BLaER1 treated with 17β-estradiol and CSF1 and Interleukin-3, amounts not matched to agents 10 nM and 100 nM (cell line): ENCODE measurements around the gene HTR3A.

Source experiments
- H3K27ac ChIP-seq, 11 experiments: shearing (Covaris generic); formaldehyde crosslinking; 2 replicates each; pipeline ENCODE4 v1.8.1; 2022
- H3K27me3 ChIP-seq, 11 experiments: shearing (Covaris generic); formaldehyde crosslinking; 2 replicates each; pipeline ENCODE4 v1.8.1; 2022
- H3K36me3 ChIP-seq, 11 experiments: shearing (Covaris generic); formaldehyde crosslinking; 2 replicates each; pipeline ENCODE4 v1.8.1; 2022
- H3K4me1 ChIP-seq, 10 experiments: shearing (Covaris generic); formaldehyde crosslinking; 2 replicates each; pipeline ENCODE4 v1.8.1; 2022
- H3K4me2 ChIP-seq, 11 experiments: shearing (Covaris generic); formaldehyde crosslinking; 2 replicates each; pipeline ENCODE4 v1.8.1; 2022
- H3K4me3 ChIP-seq, 10 experiments: shearing (Covaris generic); formaldehyde crosslinking; 2 replicates each; pipeline ENCODE4 v1.8.1; 2022
- H3K9ac ChIP-seq, 11 experiments: shearing (Covaris generic); formaldehyde crosslinking; 2 replicates each; pipeline ENCODE4 v1.8.1; 2022
- H3K9me3 ChIP-seq, 11 experiments: shearing (Covaris generic); formaldehyde crosslinking; replicated peaks in 1 of 11; 2 replicates each; pipeline ENCODE4 v1.8.1; 2022
- H4K20me1 ChIP-seq, 11 experiments: shearing (Covaris generic); formaldehyde crosslinking; 2 replicates each; pipeline ENCODE4 v1.8.1; 2022
- Cebpa-rat ChIP-seq, 11 experiments: shearing (Covaris generic); IDR thresholded peaks; 2 replicates each; pipeline ENCODE4 v1.8.1; 2022

The HTR3A gene

DNA sequence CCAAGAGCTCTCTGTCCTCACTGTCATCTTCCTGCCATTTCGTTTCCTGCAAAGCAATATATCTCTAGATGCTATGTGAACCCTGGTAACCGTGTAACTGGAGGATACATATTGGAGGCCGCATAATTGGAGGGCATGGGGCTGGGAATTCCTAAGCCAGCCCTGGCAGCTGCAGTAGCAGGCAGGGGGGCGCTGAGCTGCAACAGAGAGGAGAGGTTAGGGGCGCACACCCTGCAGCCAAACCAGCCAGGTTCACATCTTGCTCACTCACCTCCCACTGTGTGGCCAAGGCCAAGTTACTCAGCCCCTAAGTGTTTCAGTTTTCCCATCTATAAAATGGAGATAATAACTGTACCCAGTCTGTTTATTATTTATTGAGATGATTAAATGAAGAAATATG is 44.7 kb downstream of the HTR3A start:
- no peaks in the 10 kb centered on the region for H3K36me3 ChIP-seq
- no peak overlapping the region for H3K4me3 ChIP-seq
- H3K4me2 ChIP-seq, result no peak overlapping the region
- H3K9me3 ChIP-seq, result no peaks in the 10 kb centered on the region
- no peak overlapping the region for H3K27ac ChIP-seq
- H3K4me1 ChIP-seq, result no peaks in the 10 kb centered on the region
- H3K9ac ChIP-seq, result no peak overlapping the region
- no peaks in the 10 kb centered on the region for H3K27me3 ChIP-seq
- no peaks in the 10 kb centered on the region for H4K20me1 ChIP-seq
- no peak for TF ChIP-seq Cebpa-rat (IDR thresholded peaks at IDR 0.05)

DNA sequence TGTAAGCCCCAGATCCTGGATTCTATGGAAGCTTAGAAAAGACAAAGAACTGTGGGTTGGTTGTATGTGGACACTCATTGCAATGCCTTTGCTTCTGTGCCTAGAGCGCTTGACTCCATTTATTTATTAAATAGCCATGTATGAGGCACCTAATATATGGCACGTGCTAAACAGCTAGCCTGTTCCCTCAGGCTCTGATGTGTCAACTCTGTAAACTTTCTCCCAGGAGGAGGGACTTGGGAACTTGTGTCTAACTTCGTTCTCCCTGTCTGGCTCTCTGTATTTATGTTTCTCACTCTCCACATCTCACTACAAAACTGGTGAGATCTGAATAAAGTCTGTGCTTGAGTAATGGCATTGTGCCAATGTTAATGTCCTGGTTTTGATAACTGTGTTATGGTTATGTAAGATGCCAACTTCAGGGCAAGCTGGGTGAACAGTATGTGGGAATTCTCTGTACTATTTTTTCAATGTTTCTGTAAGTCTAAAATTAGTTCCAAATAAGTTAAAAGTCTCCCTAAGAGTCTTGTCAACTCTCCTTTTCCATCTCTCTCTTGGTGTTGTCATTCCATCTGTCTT is 50.5 kb downstream of the HTR3A start:
- Histone ChIP-seq H3K27ac (no peak overlapping the region), H3K27me3 (no peaks in the 10 kb centered on the region), H3K9ac (no peak overlapping the region), H3K36me3 (no peaks in the 10 kb centered on the region), H3K4me1 (no peaks in the 10 kb centered on the region), H4K20me1 (0 out of 22 replicates have a peak, but pooled peaks cover 0 to 5% (median 0%) of the 10 kb centered on the region in 11 experiments), H3K9me3 (no peaks in the 10 kb centered on the region), H3K4me3 (no peak overlapping the region), H3K4me2 (no peak overlapping the region)
- no peak for TF ChIP-seq Cebpa-rat (IDR thresholded peaks at IDR 0.05)

DNA sequence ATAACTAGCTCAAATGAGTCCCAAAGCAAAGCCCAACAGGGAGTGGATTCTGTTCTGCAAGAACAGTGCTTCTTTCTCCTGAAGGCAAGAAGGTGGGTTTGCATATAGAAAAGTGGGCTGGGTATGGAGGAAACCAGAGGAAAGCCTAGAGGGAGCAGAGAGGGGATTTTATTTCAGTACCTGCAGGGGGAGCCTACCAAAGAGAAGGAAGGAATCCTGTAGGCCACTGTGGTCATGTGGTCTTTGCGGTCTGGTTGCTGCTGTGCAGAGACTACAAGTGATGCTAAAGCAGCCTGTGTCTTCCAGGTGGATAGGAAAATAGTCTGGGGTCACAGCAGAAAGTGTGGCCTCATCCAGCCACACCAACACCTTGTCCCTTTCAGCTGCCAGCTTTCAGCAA is 51.4 kb downstream of the HTR3A start:
- H3K4me3 ChIP-seq, result no peak overlapping the region
- H4K20me1 ChIP-seq, result 0 out of 22 replicates have a peak, but pooled peaks cover 0 to 5% (median 0%) of the 10 kb centered on the region in 11 experiments
- H3K4me2 ChIP-seq, result no peak overlapping the region
- no peaks in the 10 kb centered on the region for H3K4me1 ChIP-seq
- H3K27me3 ChIP-seq, result no peaks in the 10 kb centered on the region
- H3K36me3 ChIP-seq, result no peaks in the 10 kb centered on the region
- H3K9me3 ChIP-seq, result no peaks in the 10 kb centered on the region
- no peak overlapping the region for H3K27ac ChIP-seq
- no peak overlapping the region for H3K9ac ChIP-seq
- no peak for TF ChIP-seq Cebpa-rat (IDR thresholded peaks at IDR 0.05)

DNA sequence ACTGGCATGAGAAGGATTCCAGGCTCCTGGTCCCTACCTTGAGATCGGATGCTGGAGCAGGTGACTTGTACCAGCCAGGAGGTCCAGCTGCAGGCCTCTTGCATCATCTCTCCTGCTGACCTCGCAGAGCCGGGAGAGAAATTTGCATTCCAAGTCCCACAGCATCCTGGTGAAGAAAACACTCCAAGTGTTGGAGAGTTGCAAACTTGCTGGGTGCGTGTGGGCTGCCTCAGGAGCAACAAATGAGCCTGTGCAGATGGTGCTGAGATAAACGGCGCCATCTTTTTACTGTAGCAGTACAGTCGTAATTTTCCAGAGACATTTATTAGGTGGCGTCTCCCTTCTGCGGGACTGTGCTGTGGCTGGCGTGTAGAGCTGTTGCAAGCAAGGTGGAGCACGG is 52.5 kb downstream of the HTR3A start:
- no peak overlapping the region for H3K4me2 ChIP-seq

DNA sequence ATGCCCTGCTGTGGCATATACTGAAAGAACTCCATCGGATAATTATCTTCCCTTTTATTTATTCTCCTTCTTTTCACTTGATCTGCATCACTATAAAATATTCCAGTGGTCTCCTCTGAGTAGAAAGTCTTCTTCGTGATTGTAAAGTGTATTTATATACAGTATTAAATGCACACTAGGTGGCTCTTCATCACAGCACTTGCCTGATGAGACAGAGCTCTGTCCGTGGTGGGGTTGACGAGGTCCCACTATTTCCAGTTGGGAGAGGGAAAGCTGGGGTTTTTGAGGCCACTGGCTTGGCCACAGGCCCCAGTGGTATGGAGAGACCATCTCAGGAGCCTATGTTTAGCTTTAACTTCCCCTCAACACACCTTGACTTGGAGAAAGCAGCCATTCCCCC is 53.0 kb downstream of the HTR3A start:
- H3K27me3 ChIP-seq, result no peaks in the 10 kb centered on the region
- no peaks in the 10 kb centered on the region for H3K9me3 ChIP-seq
- H3K4me1 ChIP-seq, result no peaks in the 10 kb centered on the region
- TF ChIP-seq Cebpa-rat (IDR thresholded peaks at IDR 0.05), result no peak
- H3K9ac ChIP-seq, result no peak overlapping the region
- H3K4me2 ChIP-seq, result no peak overlapping the region
- H4K20me1 ChIP-seq, result 0 out of 22 replicates have a peak, but pooled peaks cover 0 to 5% (median 0%) of the 10 kb centered on the region in 11 experiments
- H3K36me3 ChIP-seq, result no peaks in the 10 kb centered on the region
- H3K4me3 ChIP-seq, result no peak overlapping the region
- no peak overlapping the region for H3K27ac ChIP-seq

More for the DNA sequence above, 52.5 kb downstream of the HTR3A start:
- Histone ChIP-seq H3K36me3 (no peaks in the 10 kb centered on the region), H3K27me3 (no peaks in the 10 kb centered on the region), H4K20me1 (0 out of 22 replicates have a peak, but pooled peaks cover 0 to 5% (median 0%) of the 10 kb centered on the region in 11 experiments), H3K4me3 (no peak overlapping the region), H3K9ac (no peak overlapping the region), H3K27ac (no peak overlapping the region), H3K9me3 (no peaks in the 10 kb centered on the region), H3K4me1 (no peaks in the 10 kb centered on the region)
- no peak for TF ChIP-seq Cebpa-rat (IDR thresholded peaks at IDR 0.05)

DNA sequence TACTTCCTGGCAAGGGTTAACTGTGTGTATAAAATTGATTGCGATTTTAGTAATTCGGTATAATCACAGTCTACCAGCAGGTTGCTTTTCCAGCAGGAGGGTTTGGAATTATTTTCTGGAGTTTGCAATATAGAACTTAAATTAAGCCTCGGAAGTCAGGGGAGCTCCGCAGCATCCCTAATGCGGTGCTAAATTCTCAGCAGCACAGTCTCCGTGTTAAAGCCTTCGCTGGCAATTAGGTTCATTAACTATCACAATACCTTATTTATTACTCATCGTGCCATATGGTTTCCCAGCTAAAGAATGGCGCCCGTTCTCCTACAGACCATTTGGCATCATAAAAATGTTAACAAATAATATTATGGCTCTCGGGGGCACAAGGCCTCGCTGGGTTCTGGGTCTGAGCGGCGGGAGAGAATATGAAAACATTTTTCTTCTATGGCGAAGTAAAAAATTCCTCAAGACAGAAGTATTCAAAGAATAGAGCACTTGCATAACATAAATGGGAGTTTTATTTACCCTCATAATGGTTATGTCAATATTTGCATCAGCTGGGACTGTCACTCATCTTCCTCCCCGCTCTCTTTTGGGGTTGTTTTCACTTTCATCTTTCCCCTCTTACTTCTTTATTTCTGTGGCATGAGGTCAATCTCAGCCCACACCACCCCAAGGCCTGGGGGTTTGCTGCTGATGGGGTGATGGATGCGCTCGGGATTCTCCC is 56.5 kb downstream of the HTR3A start:
- H3K27me3 ChIP-seq, result no peaks in the 10 kb centered on the region
- no peak overlapping the region for H3K4me2 ChIP-seq
- H3K4me3 ChIP-seq, result no peak overlapping the region
- H4K20me1 ChIP-seq, result peaks cover 0 to 5% (median 0%) of the 10 kb centered on the region in 11 experiments; a peak in 1 of 22 replicates
- no peak overlapping the region for H3K9ac ChIP-seq
- no peaks in the 10 kb centered on the region for H3K36me3 ChIP-seq
- no peaks in the 10 kb centered on the region for H3K4me1 ChIP-seq
- no peaks in the 10 kb centered on the region for H3K9me3 ChIP-seq
- TF ChIP-seq Cebpa-rat (IDR thresholded peaks at IDR 0.05), result no peak
- H3K27ac ChIP-seq, result no peak overlapping the region

DNA sequence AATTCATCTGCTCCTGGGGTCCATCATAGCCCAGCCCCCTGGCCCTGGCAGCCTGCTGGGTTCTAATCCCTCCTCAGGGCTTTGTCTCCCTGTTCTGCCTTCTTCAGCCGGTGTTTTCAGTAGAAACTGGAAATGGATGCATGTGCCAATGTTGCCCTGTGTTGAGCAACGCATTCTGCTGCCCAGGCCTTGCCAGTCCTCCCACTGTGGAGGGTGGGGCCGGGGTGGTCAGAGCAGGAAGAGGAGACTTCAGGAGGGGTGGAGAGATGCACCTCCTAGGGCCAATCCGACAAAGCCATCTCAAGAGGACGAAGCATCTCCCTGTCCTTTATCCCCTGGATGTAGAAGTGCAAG is 57.0 kb downstream of the HTR3A start:
- no peaks in the 10 kb centered on the region for H3K4me1 ChIP-seq
- no peaks in the 10 kb centered on the region for H3K36me3 ChIP-seq
- H3K9ac ChIP-seq, result no peak overlapping the region
- H3K27ac ChIP-seq, result no peak overlapping the region
- no peak overlapping the region for H3K4me2 ChIP-seq
- TF ChIP-seq Cebpa-rat (IDR thresholded peaks at IDR 0.05), result no peak
- no peaks in the 10 kb centered on the region for H3K27me3 ChIP-seq
- H3K9me3 ChIP-seq, result no peaks in the 10 kb centered on the region
- no peak overlapping the region for H3K4me3 ChIP-seq
- peaks cover 0 to 5% (median 0%) of the 10 kb centered on the region in 11 experiments; a peak in 1 of 22 replicates for H4K20me1 ChIP-seq

DNA sequence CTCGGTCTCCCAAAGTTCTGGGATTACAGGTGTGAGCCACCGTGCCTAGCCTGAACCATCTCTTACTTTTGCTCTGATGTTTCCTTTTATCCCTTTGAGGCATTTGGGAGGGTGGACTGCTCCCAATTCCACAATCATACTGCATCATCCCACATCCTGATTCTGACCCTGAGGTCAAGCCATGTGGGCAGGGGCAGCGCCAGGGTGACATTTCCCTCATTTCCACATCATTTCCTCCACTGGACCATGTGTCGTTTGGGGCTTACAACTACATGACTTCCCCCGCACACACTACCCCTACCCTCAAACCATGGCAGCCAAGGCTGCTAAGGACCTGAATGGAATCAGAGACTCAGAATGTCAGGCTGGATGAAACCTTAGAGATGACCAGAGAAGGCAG is 58.2 kb downstream of the HTR3A start:
- H3K27me3 ChIP-seq, result no peaks in the 10 kb centered on the region
- H4K20me1 ChIP-seq, result no peaks in the 10 kb centered on the region; a peak in 1 of 22 replicates
- no peak overlapping the region for H3K4me2 ChIP-seq
- no peaks in the 10 kb centered on the region for H3K4me1 ChIP-seq
- no peak overlapping the region for H3K27ac ChIP-seq
- no peaks in the 10 kb centered on the region for H3K9me3 ChIP-seq
- no peaks in the 10 kb centered on the region for H3K36me3 ChIP-seq
- no peak overlapping the region for H3K9ac ChIP-seq
- no peak for TF ChIP-seq Cebpa-rat (IDR thresholded peaks at IDR 0.05)
- H3K4me3 ChIP-seq, result no peak overlapping the region

DNA sequence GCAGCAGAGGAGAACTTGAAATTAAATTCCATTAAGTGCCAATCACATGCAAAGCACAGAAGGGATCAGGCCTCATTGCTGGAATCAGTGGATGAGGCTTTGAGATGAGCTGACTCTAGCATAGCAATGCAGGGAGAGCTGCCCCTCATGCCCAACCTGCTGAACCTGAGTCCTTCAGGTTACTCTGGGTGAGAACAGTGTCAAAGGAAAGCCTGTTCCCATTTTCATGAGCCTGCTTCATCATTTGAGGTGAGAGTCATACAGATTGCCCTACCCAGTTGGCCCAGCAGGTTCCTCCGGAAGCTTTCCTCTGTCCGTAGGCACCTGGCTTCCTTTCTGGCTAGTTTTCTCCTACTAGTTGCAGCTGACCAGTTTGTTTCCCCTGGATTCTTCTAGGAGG is 58.7 kb downstream of the HTR3A start:
- Histone ChIP-seq H3K27ac (no peak overlapping the region), H3K4me3 (no peak overlapping the region), H3K4me1 (no peaks in the 10 kb centered on the region), H3K9ac (no peak overlapping the region), H3K36me3 (no peaks in the 10 kb centered on the region), H4K20me1 (no peaks in the 10 kb centered on the region; a peak in 1 of 22 replicates), H3K27me3 (no peaks in the 10 kb centered on the region), H3K4me2 (no peak overlapping the region), H3K9me3 (no peaks in the 10 kb centered on the region)
- TF ChIP-seq Cebpa-rat (IDR thresholded peaks at IDR 0.05), result no peak

DNA sequence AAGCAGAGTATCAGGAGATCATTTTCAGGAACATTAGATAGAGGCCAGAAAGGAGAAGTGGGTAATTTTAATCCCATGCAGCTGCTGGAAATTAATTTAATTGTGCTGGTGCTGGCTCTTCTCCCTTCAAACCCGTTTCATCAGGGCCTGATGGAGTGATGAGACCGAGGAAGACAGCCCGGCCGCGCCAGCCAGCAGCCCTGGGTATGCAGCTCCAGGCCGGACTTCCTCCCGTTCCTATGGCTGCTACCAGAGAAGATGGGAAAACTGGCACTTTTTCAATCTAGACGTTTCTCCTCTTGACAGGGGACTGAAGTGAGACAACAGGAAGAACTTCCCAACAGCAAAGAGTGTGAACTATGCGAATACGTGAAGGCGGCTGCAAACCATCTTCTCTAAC is 60.0 kb downstream of the HTR3A start:
- H3K27me3 ChIP-seq, result no peaks in the 10 kb centered on the region
- H3K4me3 ChIP-seq, result no peak overlapping the region
- no peak for TF ChIP-seq Cebpa-rat (IDR thresholded peaks at IDR 0.05)
- no peaks in the 10 kb centered on the region for H3K4me1 ChIP-seq
- no peak overlapping the region for H3K27ac ChIP-seq
- no peaks in the 10 kb centered on the region for H3K36me3 ChIP-seq
- no peaks in the 10 kb centered on the region for H3K9me3 ChIP-seq
- H4K20me1 ChIP-seq, result no peaks in the 10 kb centered on the region; a peak in 1 of 22 replicates
- H3K9ac ChIP-seq, result no peak overlapping the region
- H3K4me2 ChIP-seq, result no peak overlapping the region
